D341Med (cell line): Measurements from ENCODE around the gene MAPK11.
A peak's percentile ranks its signal among the peaks of the same experiment; 100 is the strongest.
"Not testable (repeated sequence)": the region's sequence is repeated elsewhere in the genome, so short reads cannot be mapped to it uniquely, and the experiment has no call there.

Experiments used
- DNase-seq: peaks from one replicate; pipeline ENCODE4 v3.0.0; 2012; ENCODE audit warnings: low spot score

Gene MAPK11

DNA sequence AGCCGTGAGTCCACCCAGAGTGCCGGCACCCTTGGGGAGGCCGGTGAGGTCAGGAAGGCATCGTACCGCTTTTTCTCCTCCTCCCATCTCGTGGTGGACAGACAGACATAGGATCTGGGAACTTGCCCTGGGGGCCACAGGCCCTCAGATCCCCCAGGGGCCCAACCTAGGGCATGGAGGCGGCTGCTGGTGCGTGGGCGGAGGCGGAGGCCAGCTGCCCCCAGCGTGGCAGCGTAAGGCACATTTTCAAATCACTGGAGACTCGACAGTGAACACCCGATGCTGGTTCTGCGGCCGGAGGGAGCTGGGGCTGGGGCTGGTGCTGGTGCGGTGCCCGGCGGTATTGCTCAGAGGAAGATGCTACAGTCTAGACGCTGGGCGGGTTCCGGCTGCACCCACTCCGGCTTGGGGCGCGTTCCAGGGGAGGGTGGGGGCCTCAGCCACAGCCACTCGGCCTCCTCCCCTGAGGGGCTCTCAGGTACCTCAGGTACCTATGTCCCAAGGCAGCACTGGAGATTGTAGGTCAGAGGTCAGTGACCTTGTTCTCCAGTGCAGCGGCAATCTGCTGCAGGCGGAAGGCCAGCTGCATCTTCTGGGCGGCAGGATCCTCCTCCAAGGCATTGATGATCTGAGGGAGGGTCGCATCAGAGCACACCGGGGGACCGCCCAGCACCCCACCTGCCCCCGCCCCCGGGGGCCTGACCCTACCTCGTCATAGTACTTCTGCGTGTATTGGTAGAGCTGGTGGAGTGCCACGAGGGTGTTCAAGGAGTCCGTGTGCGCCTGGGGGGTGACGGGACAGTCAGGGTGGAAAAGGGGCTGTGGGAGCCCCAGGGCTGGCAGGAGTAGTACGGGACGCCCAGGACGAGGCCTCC is 5.2 kb upstream of the MAPK11 start:
- DNase-seq, result no peak

GRCh38 chr22:50274771-50275170 is 4.6 kb upstream of the MAPK11 start:
- no peak for DNase-seq

DNA sequence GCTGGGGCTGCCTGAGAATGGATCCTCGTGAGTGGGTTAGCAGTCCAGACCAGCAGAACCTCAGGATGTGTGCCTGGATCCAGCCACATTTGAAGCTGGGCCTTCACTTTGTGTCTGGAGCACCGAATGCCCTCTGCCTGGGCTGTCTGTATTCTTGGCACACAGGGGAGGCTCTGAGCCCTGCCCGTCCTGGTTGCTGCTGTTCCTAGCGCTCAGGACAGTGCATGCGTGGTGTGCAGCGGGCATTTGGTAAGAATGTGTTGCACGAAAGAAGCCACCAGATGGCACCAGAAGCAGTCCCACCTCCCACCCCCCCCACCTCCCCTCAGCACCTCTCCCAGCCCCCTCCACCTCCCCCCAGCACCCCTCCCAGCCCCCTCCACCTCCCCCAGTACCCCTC is 4.1 kb upstream of the MAPK11 start:
- peak; percentile 78 for DNase-seq

DNA sequence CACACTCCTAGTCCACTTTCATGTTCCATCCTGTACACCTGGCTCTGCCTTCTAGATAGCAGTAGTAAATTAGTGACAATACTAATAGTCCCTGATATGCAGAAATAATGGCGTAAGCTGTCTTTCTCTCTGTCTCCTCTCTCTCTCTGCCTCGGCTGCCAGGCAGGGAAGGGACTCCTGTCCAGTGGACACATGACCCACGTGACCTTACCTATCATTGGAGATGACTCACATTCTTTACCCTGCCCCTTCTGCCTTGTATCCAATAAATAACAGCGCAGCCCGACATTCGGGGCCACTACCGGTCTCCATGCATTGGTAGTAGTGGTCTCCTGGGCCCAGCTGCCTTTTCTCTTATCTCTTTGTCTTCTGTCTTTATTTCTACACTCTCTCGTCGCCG is 3.6 kb upstream of the MAPK11 start:
- DNase-seq, result not testable (repeated sequence)

DNA sequence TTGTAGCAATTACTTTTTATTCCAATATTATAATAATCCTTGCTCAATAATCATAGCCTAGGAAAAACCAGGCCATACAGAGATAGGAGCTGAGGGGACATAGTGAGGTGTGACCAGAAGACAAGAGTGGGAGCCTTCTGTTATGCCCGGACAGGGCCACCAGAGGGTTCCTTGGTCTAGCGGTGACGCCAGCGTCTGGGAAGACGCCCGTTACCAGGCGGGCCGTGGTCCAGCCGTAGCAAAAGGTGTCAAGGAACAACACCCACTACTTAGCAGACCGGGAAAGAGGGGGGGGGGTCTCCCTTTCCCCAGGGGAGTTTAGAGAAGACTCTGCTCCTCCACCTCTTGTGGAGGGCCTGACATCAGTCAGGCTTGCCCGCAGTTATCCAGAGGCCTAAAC is 3.2 kb upstream of the MAPK11 start:
- not testable (repeated sequence) for DNase-seq

GRCh38 chr22:50272044-50272802 is 2.0 kb upstream of the MAPK11 start:
- DNase-seq, result no peak

DNA sequence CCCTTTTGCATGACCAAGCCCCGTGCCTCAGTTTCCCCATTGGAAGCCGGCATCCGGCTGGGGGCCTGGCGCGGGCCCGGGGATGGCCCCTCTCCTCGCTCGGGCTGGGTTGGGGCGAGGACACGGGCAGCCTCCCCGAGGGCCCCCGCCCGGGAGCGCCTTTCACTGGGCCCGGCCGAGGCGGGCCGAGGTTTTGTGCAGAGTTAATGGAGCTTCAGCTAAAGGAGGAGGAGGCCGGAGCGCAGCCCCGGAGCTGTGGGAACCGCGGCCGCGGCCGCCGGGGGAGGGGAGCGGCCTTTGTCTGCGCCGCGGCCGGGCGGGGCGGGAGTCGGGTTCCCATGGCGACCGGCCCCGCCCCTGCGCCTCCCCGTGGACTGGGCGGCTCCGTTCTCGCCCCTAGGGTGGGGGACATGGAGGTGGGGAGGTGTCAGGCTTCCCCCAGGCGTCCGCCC is 1.4 kb upstream of the MAPK11 start:
- peak; percentile 90 for DNase-seq

DNA sequence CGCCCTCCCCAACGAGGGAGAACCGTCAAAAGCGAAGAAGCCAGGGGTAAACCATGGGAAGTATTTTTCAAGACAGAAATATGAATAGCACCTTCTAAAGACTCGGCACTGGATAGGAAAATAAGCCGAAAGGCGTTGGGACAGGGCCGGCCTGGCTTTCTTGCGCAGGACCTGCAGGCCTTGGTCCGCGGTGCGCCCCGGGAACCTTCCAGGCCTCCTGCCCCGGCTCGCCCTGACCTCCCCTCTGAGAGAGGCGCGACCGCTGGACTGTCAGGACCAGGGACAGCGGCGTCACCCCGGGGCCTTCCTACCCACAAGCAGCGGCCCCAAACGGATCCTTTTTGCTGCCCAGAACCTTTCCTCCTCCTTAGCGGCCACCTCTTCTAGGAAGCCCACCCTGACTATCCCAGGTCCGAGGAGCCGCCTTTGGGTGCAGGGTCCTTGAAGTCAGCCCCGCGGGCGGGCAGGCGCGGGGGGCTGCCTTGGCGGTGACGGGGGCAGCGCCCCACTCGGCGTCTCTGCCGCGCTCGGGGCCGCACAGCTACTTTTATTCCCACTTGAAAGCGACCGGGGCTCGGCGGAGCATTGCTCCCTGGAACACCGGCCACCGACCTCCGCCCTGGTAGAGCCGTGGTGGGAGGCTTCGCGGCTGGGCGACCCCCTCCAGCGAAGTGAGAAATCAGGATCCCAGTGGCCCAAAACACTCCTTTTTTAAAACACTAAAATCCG is 650 bp upstream of the MAPK11 start:
- no peak for DNase-seq

- no peak for DNase-seq
Observed at GRCh38 chr22:50269573-50269969, 609 bp downstream of the MAPK11 start.

- no peak for DNase-seq
Observed at GRCh38 chr22:50268655-50269113, 1.5 kb downstream of the MAPK11 start.

GRCh38 chr22:50267591-50268390 is 2.4 kb downstream of the MAPK11 start:
- DNase-seq, result no peak

GRCh38 chr22:50266994-50267393 is 3.2 kb downstream of the MAPK11 start:
- no peak for DNase-seq

- no peak for DNase-seq
Observed at GRCh38 chr22:50264946-50265669, 5.1 kb downstream of the MAPK11 start.

DNA sequence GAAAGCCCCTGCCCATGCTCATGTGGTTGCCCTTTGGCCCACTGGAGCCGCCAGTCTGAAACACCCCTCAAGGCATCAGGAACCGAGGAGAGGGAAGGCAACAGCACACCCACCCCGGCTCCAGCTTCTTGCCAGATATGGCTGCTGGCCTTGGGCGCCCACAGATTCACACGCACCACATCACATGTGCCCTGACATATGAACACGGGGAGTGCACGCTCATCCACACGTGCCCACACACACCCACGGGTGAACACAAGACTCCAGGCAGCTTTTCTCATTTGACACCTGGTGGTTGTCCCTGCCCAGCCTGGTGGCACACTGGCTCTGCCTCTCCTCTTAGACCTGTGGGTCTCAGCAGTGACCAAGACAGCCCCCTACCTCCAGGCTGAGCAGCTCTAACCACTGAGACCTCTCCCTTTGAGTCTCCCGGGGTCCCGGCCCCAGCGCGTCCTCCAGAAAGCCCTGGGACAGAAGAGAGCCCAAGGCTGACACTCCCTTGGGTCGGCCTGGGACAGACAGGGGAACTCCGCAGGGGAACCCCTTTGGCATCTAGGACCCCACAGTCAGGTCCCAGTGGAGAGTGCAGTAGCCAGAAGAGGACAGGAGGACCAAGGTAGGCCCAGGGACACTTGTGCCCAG is 6.0 kb downstream of the MAPK11 start:
- no peak for DNase-seq

DNA sequence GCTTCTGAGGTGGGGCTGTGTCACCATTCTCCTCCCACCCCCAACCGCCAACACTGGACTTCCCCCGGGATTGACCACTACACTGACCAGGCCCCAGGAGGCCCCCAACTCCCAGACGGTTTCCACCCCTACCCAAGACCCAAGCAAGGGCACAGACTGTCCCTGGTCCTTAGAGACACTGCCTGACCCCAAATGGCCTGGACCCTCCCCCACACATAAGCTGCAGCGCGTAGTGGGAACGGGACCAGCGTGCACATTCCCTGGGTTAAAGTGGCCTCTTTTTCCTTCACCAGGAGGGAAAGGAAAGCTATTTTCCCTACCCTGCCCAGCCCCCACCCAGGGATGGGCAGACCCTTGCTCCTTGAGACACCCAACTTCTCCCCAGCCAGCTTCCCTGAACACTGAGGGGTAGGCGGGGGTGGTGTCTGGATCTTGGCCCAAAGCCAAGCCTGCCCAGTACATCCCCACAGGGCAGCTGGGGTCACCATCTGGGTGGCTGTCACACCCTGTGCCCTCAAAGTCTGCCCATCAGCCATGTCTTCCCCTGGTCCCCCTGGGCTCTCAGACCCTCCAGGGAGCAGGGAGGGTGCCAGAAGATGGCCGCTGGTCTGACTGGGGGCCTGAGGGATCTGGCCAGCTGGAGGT is 7.1 kb downstream of the MAPK11 start:
- no peak for DNase-seq

GRCh38 chr22:50262460-50262911 is 7.7 kb downstream of the MAPK11 start:
- DNase-seq, result no peak

- DNase-seq, result peak; percentile 88
Observed at GRCh38 chr22:50261615-50262459, 8.3 kb downstream of the MAPK11 start, which contains the start of gene MAPK12. TSS of gene MAPK12 (minus strand) at chr22:50261683. CDS start at chr22:50261509, 174 bp downstream.

DNA sequence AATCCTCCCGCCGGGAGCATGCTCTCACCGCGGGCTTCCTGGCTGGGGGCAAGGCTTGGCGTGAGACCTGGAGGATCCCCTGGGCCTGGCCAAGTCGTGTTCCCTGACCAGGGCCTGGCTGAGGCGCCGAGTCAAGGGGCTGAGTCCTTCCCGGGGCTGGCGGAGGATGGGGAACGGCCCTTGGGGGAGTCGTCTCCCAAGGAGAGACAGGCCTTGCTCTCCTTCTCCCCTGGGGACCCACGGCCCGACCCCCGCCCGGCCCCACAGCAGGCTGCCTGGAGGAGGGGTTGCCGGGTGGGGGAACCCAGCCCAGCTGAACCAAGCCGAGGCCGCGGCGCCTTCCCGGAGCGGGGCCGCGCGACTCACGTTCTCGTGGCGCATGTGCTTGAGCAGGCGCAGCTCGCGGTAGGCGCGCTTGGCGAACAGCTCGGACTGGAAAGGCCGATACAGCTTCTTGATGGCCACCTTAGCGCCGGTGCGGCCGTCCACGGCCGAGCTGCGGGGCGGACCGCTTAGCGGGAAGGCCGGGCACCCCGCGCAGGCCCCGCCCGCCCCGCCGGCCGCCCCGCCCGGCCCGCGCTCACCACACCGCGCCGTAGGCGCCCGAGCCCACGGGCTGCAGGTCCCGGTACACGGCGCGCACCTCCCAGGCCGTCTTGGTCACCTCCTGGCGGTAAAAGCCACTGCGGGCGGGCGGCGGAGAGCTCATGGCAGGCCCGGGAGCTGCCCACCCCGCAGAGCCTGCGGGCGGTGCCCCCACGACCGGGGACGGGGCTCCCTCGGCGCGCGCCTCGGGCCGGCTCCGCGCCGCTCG is 9.2 kb downstream of the MAPK11 start:
- peak; percentile 90 for DNase-seq
